GM18519 (cell line): ENCODE data around the gene VAPA.

Experiments
- ATAC-seq: cut with Tn5 transposase; IDR thresholded peaks from one replicate; pipeline ENCODE4 v1.9.1; 2021; ENCODE audit warnings: mild to moderate bottlenecking, moderate library complexity; ENCODE audit not compliant: unreplicated experiment, low FRiP score

VAPA gene, protein sequence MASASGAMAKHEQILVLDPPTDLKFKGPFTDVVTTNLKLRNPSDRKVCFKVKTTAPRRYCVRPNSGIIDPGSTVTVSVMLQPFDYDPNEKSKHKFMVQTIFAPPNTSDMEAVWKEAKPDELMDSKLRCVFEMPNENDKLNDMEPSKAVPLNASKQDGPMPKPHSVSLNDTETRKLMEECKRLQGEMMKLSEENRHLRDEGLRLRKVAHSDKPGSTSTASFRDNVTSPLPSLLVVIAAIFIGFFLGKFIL

DNA sequence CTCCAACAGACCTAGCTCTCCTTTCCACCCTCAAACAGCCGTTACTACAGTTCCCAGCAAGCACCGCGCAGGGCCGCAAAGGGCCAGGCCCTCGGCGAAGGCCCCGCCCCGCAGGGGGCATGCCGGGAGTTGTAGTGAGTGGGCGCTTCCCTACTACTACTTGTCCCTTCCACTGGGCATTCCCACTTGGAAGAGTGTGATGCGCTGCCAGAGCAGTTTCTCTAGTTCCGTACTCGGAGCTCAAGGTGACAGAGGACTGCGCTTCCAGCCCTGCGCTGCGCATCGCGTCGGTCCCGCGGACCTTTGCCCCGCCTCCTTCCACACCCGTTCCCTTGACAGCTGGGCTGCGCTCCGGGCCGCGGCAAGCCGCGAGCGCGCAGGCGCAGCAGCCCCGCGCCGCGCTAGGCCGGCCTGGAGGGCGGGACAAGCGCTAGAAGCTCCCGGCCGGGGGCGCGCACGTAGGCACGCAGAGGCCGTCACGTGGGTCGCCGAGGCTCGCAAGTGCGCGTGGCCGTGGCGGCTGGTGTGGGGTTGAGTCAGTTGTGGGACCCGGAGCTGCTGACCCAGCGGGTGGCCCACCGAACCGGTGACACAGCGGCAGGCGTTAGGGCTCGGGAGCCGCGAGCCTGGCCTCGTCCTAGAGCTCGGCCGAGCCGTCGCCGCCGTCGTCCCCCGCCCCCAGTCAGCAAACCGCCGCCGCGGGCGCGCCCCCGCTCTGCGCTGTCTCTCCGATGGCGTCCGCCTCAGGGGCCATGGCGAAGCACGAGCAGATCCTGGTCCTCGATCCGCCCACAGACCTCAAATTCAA, at the start of gene VAPA:
TSS of gene VAPA (plus strand) at position 491 of the 808 bp plus-strand sequence. CDS start at position 732, 241 bp downstream.
- ATAC-seq: peak; percentile 76

DNA sequence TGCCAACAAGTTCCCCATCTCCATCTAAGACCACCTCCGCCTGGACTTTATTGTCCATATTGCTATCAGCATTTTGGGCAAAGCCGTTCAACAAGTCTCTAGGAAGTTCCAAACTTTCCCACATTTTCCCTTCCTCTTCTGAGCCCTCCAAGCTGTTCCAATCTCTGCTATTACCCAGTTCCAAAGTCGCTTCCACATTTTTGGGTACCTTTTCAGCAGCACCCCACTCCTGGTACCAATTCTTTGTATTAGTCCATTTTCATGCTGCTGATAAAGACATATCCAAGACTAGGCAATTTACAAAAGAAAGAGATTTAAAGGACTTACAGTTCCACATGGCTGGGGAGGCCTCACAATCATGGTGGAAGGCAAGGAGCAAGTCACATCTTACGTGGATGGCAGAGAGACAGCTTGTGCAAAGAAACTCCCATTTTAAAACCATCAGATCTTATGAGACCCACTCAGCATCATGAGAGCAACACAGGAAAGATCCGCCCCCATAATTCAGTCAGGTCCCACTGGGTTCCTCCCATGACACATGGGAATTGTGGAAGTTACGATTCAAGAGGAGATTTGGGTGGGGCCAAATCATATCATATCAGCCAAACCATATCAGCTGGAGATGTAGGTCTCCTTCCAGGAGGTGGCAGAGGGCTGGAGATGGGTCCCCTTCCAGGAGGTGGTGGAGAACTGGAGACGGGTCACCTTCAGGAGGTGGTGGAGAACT, 47.9 kb upstream of the VAPA start:
- ATAC-seq: no peak

DNA sequence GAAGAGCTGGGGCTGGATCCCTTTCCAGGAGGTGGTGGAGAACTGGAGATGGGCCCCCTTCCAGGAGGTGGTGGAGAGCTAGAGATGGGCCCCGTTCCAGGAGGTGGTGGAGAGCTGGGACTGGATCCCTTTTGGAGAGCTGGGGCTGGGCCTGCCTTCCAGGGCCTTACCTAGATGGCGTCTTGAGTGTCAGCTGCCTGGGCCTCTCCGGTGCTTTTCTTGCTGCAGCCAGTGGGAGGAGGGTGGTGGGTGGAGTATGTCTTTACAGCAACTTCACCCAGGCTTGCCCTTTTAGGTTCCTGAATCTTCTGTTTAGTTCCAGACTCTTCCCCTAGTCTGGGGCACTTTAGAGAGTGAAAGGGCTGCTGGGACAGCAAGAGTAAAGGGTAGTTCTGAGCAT, 47.2 kb upstream of the VAPA start:
- no peak for ATAC-seq

DNA sequence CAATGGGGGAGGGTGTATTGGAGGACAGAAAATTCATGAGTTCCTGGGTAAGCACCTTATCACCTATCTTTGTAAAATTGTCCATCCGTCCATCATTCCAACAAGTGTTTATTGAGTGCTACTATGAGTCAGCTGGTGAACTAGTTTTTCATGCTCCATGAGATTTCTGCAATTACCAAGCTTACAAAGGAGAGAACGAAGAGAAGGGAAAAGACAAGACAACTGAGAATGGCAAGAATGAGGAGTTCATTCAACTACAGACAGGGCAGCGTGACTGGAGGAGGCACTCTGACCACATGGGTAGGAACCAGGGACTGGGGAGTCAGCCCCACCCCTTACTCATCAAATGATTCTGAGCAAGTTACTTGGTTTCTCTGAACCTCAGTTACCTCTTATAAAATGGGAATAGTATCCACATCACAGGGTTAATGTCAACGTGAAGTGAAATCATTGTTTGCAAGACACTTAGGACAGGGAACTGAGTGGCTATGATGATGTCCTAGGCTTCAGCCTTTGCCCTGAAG, 46.7 kb upstream of the VAPA start:
- ATAC-seq: no peak

DNA sequence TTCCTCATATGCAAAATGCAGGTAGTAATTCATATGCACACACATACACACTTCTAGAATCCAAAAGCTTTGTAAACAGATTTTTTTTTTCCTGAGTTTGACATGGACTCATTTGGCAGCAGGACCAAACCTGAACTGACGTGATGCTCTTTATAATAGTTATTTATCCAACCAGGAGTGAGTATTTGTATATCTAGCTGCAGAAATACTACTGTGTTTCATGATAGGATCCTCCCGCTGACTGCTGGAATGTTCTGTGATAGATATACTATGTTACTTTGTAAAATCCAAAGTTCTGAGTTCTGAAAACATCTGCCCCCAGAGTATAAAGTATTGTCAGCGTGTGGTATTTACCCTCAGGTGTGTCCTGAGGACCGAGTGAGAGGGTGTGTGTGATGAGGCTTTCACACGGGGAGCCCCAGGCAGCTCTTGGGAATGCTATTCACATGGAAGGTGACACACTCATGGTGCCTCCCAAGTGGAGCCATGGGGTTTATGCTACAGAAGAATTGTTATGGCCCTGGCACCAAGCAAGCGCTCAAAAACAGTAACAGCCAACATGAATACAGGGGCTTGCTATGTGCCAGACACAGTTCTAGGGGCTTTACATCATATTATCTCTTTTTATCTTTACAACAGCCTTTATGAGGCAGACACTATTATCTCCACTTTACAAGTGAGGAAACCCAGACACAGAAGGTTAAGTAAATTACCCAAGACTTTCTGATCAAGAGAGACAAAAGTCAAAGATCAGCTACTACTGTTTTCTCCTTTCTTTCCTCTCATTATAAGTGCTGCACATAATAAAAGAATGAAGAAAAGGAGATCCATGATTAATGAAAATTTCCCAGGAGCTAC, 44.7 kb upstream of the VAPA start:
- no peak for ATAC-seq

DNA sequence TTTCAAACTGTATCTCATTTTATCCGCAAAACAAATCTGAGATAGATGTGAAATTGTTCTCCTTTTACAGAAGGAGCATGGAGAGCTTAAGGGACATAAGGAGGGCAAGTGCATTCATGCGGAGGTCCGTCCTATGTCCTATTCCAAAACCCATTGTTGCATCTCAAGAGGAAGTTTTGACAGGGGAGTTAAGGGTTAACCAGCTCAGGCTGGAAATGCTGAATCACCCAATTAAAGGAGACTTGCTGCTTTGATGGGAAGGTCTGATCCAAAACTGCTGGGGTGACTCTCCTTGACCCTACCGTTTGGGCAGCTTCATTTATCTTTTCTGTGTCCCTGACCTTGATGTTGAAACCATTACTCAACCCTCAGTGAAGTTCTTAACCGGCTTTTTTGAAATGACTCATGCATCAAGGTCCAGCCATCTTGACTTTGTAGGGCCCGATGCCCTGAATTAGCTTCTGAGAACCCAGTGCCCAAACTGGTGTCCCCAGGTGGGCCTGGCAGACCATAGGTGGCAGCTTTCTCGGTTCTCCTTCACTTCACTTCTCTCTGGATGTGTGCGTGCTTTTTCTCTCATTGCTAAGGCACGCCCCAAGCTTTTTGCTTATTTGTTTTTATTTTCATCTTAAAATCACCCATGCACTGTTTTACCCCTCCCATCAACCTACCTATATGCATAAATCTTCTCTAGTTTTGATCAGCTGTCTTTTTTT, 43.9 kb upstream of the VAPA start:
- no peak for ATAC-seq

DNA sequence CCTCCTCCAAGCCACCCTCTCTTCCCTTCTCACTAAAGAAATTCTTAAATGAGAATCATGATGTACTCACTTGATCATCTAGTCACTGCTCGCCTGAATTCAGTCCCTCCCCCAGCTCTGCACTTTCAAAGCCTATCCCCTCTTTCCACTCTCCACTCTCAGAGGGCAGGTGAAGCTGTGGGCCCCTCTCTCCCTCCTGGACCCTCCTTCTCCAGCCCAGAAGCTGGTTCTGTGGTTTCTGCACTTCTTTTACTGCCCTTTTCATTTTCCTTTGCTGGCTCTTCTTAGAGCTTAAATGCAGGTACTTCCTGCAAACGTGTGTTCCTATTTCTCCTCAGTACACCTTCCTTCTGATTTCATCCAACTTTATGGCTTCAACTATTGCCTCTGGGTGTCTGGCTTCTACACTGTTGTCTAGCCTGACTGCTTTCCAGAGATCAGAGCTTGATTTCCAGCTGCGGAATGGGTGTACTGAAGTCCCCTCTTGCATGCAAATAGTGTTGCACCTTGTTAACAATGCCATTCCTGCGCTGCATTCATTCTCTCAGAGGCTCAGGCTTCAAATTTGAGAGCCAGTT, 43.3 kb upstream of the VAPA start:
- ATAC-seq: no peak

DNA sequence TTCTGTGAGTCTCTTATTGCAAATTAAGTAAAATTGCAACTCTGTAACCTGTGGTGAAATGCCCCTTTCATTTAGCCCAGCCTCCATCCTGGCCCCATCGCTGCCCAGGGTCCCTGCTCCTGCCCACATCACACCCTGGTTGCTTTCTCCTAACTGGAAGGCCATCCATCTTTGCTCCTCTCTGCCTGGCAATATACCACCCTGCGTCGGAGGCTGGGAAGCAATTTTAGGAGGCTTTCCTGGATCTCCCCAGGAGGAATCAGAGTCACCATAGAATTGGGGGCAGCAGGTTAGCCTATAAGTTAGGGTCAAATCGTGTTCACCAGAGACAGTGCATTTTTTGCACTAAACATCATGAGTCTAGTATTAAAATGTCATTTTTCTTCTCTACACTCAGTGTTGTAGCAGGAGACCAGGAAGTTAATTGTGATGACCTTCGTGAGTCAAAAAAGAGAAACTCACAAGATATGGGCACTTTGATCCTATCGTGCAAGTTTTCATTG, 42.5 kb upstream of the VAPA start:
- ATAC-seq: no peak

DNA sequence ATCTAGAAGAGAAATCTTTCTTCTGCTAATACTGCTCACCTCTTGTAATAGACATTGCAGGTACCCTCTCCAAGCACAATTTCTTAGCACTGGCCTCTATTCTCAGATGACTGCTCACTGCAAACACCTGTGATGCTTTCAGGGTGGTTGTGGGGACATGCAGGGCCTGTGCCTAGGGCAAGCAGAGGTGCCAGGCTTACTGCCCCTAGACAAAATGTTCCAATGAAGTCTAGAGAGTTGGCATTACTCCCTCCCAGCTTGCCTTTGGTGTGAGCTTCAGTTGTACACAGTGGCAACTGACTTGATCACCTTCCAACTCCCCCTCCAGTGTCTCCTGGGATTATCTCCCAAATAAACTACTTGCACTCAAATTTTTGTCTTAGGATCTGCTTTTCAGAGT, 41.0 kb upstream of the VAPA start:
- no peak for ATAC-seq

DNA sequence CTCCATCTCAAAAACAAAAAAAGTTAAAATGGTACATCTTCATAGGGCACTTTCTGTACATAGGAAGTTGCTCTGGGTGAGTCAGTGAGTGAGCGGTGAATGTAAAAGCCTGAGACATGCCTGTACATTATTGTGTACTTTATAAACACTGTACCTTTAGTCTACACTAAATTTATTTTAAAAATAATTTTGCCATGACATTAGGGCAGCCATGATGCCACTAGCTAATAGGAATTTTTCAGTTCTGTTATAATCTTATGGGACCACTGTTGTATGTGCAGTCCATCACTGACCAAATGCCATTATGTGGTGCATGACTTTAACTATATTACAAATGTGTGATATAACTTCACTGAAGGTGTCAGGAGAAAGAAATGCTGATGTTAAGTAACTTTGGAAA, 39.1 kb upstream of the VAPA start:
- no peak for ATAC-seq

DNA sequence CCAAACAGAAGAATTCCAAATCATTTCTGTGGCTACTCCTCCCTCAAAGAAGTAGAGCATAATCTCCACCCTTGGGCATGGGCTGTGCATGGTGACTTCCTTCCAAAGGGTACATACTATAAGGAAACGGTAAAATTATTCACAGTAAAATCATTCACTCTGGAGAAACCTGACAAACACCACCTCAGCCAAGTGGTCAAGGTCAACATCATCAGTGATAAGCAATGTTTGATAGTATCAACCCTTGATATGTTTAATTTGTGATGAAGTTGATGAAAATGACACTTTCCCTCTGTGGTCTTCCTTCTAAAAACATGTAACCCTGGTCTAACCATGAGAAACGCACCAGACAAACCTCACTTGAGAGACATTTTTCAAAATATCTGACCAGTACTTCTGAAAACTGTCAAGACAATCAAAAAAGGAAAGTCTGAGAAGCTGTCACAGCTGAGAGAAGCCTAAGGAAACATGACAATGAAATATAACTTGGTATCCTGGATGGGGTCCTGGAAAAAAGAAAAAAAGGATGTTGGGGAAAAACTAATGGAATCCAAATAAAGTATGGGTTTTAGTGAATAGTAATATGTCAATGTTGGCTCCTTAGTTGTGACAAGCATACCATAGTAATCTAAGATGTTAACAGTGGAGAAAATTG, 37.5 kb upstream of the VAPA start:
- ATAC-seq: no peak

DNA sequence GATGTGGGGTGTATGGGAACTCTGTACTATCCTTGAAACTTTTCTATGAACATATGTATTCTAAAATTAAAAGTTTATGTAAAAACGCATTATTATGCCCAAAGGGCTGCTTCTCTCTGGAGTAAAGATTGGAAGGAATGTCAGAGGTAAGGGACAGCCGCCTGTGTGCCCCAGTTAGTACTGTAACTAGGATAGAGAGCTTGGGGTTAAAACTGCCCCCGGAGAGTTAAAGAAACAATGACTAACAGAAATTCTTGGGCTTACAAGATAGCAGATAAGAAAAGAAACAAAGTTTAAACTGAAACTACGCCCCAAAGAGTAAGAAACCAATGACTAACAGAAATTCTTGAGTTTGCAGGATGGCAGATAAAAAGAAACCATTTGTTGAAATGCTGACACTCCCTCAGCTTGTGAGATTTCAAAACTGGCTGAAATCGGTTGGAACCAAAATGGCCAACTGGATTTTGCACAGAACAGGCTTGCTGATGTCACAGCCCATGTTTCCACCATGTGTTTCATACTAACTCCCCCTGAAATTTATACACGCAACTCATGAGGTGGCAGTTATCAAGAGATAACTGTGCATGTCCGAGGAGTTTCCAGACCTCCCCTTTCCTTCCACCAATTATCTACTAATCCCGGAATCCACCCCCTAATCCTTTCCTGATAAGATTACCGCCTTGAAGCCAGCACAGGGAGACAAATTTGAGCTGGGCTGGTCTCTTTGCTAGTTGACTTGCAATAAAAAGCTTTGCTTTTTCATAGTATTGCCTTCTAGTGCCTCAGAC, 36.8 kb upstream of the VAPA start:
- ATAC-seq: no peak

DNA sequence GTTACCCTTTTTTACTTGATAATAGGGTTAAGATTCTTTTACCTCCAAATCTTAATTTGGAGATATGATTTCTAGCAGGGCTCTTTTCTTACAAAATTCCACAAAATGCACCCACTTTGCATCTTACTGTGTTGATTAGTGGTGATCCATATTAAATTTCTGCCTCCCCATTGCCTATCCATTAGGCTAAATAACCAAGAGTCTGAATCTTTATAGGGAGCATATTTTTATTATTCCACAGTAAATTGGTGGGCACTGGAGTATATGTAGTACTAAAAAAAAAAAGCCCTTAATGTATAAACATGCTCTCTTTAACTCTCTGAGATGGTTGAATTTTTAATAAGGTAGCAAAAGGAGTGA, 36.2 kb upstream of the VAPA start:
- ATAC-seq: no peak

DNA sequence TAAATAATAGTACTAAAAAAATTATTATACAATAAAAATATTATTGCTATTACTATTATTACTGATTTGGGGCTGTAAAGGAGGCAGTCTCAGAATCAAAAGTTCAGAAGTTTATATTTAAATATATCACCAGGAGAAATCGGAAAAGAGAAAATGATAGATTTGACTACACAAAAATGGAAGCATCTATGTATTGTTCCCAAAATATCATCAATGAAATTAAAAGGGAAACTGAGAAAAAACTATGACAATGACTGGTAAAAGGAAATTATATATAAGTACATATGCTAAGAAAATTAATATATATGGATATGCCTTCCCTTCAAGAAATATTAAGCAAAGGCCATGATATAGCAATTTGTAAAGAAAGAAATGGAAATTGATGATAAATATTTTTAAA, 35.7 kb upstream of the VAPA start:
- no peak for ATAC-seq

DNA sequence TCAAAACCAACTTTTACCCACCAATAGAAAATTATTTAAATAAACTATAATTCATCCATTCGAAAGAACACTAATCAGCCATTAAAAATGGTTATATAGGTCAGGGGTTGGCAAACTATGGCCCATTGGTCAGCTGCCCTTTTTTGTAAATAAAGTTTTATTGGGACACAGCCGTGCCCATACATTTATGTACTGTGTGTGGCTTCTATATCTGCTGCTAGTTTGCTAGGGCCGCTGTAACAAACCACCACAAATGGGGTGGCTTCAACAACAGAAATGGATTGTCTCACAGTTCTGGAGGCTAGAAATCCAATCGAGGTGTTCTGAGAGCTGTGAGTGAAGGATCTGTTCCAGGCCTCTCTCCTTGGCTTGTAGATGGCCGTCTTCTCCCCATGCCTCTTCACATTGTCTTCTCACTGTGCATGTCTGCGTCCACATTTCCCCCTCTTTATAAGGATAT, 35.0 kb upstream of the VAPA start:
- no peak for ATAC-seq

DNA sequence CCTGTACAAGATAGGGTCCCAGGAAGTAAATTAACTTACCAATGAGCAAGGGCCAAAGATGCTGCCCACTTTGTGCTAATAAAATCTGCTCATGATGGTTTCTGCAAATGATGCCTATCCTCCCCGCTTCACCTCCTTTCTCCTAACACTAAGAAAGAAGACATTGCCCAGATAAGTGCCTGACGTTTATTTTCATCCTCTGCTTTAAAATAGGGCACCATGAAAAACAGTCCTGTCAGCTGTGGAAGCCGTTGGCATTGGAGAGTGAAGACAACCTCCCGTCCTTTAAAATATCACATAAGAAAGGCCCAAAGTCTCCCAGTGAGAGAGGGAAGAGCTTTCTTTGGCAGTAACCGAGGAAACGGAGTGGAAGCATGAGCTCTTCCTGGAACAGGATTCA, 29.7 kb upstream of the VAPA start:
- no peak for ATAC-seq

DNA sequence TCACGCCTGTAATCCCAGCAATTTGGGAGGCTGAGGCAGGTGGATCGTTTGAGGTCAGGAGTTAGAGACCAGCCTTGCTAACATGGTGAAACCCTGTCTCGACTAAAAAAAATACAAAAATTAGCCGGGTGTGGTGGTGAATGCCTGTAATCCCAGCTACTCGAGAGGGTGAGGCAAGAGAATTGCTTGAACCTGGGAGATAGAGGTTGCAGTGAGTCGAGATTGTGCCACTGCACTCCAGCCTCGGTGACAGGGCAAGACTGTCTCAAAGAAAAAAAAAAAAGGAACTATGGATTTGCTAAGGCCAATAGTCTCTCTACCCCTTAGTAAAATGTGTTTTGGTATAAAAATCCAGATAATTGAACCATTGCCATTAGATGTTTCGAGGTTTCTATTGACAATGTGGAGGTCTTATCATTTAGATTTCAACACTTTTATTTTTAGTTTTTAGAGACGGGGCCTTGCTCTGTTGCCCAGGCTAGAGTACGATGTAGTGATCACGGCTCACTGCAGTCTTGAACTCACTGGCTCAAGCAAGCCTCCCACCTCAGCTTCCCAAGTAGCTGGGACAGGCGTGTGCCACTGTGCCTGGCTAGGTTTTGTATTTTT, 29.2 kb upstream of the VAPA start:
- no peak for ATAC-seq
